ENCODE results near the gene EPB41L5.
"Not testable (repeated sequence)": the region's sequence is repeated elsewhere in the genome, so short reads cannot be mapped to it uniquely, and the experiment has no call there.

Gene EPB41L5

DNA sequence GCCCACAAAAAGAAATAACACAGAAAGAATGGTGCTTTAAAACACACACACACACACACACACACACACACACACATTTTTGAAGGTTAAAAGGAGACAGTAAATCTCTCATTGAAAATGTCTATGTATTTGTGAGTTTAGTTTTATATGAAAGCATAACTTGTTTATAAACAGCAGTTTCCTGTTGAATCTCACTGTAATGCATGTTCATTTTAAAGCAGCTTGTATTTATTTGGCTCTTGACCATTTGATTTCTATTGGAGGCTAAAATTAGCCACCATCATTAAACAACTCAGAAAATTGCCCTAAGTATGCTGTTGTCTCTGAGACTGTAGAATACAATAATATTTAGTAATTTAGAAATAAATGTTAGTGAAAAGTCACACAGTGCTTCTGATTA, 115.3 kb downstream of the EPB41L5 start:
- DNase-seq (ENCODE audit: extremely low spot score) = no peak
- POLR2A ChIA-PET = no interaction called here
- no peak for TF ChIP-seq ARNT (IDR thresholded peaks at IDR 0.05)
- TF ChIP-seq ELF4 (IDR thresholded peaks at IDR 0.05) = no peak
- no peak for TF ChIP-seq BHLHE40 (IDR thresholded peaks at IDR 0.05; ENCODE audit: borderline replicate concordance)
- TF ChIP-seq TARDBP (IDR thresholded peaks at IDR 0.05) = no peak
- no peak for TF ChIP-seq NFRKB (IDR thresholded peaks at IDR 0.05)
- no peak for TF ChIP-seq L3MBTL2 (conservative IDR thresholded peaks at IDR 0.05)
- TF ChIP-seq SP1 (IDR thresholded peaks at IDR 0.05) = no peak
- TF ChIP-seq CTBP1 (IDR thresholded peaks at IDR 0.05; ENCODE audit: borderline replicate concordance) = no peak
- no peak for TF ChIP-seq FOXM1 (IDR thresholded peaks at IDR 0.05; ENCODE audit: borderline replicate concordance)
- no peak for TF ChIP-seq FOXK2 (IDR thresholded peaks at IDR 0.05)
- TF ChIP-seq FOXA1 (IDR thresholded peaks at IDR 0.05) = no peak
- TF ChIP-seq, protein P1, sequence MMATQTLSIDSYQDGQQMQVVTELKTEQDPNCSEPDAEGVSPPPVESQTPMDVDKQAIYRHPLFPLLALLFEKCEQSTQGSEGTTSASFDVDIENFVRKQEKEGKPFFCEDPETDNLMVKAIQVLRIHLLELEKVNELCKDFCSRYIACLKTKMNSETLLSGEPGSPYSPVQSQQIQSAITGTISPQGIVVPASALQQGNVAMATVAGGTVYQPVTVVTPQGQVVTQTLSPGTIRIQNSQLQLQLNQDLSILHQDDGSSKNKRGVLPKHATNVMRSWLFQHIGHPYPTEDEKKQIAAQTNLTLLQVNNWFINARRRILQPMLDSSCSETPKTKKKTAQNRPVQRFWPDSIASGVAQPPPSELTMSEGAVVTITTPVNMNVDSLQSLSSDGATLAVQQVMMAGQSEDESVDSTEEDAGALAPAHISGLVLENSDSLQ (IDR thresholded peaks at IDR 0.05) = no peak
- TF ChIP-seq LEF1 (IDR thresholded peaks at IDR 0.05; ENCODE audit: borderline replicate concordance) = no peak
- no peak for TF ChIP-seq HDGF (IDR thresholded peaks at IDR 0.05; ENCODE audit: borderline replicate concordance)
- TF ChIP-seq SUZ12 (IDR thresholded peaks at IDR 0.05) = no peak
- TF ChIP-seq ZNF384 (IDR thresholded peaks at IDR 0.05) = no peak
- CTCF ChIA-PET = no interaction called here

DNA sequence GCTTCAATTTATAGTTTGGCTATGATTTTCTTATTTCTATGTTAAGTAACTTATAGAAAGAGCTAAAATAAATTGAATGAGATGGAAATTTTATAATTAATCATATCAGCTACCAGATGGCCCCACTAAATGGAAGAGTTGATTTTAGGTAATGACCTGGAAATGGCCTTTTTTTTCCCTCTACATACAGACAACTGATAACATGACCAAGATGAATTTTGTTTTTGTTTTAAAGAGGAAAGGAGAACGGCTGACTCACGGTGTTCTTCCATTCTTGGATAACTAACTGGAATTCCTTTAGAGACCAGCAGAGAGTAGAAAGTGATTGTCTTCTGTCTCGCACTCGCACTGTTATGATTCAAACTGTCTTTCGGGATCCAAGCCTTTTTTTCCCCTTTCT, 119.3 kb downstream of the EPB41L5 start:
- POLR2A ChIA-PET = no interaction called here
- no peak for DNase-seq (ENCODE audit: extremely low spot score)
- CTCF ChIA-PET = no interaction called here
- TF ChIP-seq NFRKB (IDR thresholded peaks at IDR 0.05) (no peak), ELF4 (IDR thresholded peaks at IDR 0.05) (no peak), ZNF384 (IDR thresholded peaks at IDR 0.05) (no peak), LEF1 (IDR thresholded peaks at IDR 0.05; ENCODE audit: borderline replicate concordance) (no peak), FOXA1 (IDR thresholded peaks at IDR 0.05) (no peak), TARDBP (IDR thresholded peaks at IDR 0.05) (no peak), SUZ12 (IDR thresholded peaks at IDR 0.05) (no peak), SP1 (IDR thresholded peaks at IDR 0.05) (no peak), HDGF (IDR thresholded peaks at IDR 0.05; ENCODE audit: borderline replicate concordance) (no peak), BHLHE40 (IDR thresholded peaks at IDR 0.05; ENCODE audit: borderline replicate concordance) (no peak), FOXM1 (IDR thresholded peaks at IDR 0.05; ENCODE audit: borderline replicate concordance) (no peak), ARNT (IDR thresholded peaks at IDR 0.05) (no peak), FOXK2 (IDR thresholded peaks at IDR 0.05) (no peak), CTBP1 (IDR thresholded peaks at IDR 0.05; ENCODE audit: borderline replicate concordance) (no peak)
- TF ChIP-seq, protein P1 (IDR thresholded peaks at IDR 0.05) = no peak

DNA sequence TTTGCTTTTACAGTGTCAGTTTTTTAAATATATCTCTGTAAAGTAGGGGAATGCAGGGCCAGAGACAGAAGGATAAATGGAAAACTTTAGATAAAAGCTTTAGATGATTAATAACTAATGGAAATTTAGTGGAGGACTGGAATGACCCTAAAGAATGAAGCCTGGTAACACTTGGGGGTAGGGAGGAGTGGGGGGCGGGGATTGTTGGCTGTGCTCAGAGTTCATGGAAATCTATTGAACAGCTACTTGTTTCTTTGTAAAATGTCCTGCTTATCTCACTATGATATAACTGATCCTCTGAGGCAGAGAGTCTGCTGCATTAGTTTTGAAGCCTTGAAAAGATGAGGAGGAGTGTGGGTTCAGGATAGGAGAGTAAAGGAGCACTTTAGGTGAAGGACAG, 119.8 kb downstream of the EPB41L5 start:
- ChIA-PET POLR2A (no interaction called here), CTCF (no interaction called here)
- TF ChIP-seq, protein P1 (IDR thresholded peaks at IDR 0.05) = no peak
- TF ChIP-seq BHLHE40 (IDR thresholded peaks at IDR 0.05; ENCODE audit: borderline replicate concordance) (no peak), SUZ12 (IDR thresholded peaks at IDR 0.05) (no peak), HDGF (IDR thresholded peaks at IDR 0.05; ENCODE audit: borderline replicate concordance) (no peak), ELF4 (IDR thresholded peaks at IDR 0.05) (no peak), L3MBTL2 (conservative IDR thresholded peaks at IDR 0.05) (no peak), FOXK2 (IDR thresholded peaks at IDR 0.05) (no peak), LEF1 (IDR thresholded peaks at IDR 0.05; ENCODE audit: borderline replicate concordance) (no peak), ARNT (IDR thresholded peaks at IDR 0.05) (no peak), CTBP1 (IDR thresholded peaks at IDR 0.05; ENCODE audit: borderline replicate concordance) (no peak), TARDBP (IDR thresholded peaks at IDR 0.05) (no peak), SP1 (IDR thresholded peaks at IDR 0.05) (no peak), FOXA1 (IDR thresholded peaks at IDR 0.05) (no peak), NFRKB (IDR thresholded peaks at IDR 0.05) (no peak), ZNF384 (IDR thresholded peaks at IDR 0.05) (no peak)

DNA sequence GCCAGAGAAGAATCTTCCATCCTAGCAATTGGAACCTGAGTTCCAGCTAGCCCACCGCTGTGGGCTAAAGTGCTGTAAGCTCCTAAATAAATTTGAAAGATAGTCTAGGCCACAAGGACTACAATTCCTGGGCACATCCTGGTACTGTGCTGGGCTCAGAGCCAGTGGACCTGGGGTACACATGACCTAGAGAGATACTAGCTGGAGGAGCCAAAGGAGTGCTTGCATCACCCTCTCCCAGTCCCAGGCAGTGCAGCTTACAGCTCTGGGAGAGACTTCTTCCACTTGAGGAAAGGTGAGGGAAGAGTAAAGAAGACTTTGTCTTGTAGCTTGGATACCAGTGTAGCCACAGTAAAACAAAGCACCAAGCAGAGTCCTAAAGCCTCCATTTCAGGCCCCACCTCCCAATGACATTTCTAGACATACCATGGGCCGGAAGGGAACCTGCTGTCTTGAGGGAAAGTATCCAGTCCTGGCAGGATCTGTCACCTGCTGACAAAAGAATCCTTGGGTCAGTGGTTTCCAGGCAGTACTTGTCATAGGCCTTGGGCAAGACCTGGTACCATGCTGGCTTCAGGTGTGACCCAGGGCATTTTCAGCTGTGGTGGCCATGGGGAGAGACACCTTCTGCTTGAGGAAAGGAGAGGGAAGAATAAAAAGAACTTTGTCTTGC, 120.8 kb downstream of the EPB41L5 start:
- POLR2A ChIA-PET = no interaction called here
- no peak for DNase-seq (ENCODE audit: extremely low spot score)
- CTCF ChIA-PET = no interaction called here
- no peak for TF ChIP-seq CTBP1 (IDR thresholded peaks at IDR 0.05; ENCODE audit: borderline replicate concordance)

More for the DNA sequence above, 119.8 kb downstream of the EPB41L5 start:
- DNase-seq (ENCODE audit: extremely low spot score) = no peak

DNA sequence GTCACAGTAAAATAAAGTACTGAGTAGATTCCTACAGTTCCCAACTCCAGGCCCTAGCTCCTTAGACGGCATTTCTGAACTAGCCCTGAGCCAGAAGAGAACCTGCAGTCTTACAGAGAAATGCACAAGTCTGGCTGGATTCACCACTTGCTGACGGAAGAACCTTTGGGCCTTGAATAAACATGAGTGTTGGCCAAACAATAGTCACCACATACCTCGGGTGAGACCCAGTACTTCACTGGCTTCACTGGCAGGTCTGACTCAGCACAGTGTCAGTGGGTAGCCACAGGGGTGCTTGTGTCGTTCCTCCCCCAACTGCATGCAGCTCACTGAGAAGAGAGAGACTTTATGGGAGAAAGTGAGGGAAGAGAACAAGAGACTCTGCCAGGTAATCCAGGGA, 121.4 kb downstream of the EPB41L5 start:
- TF ChIP-seq, protein P1 (IDR thresholded peaks at IDR 0.05) = no peak
- TF ChIP-seq FOXM1 (IDR thresholded peaks at IDR 0.05; ENCODE audit: borderline replicate concordance) (no peak), BHLHE40 (IDR thresholded peaks at IDR 0.05; ENCODE audit: borderline replicate concordance) (no peak), FOXK2 (IDR thresholded peaks at IDR 0.05) (no peak), ZNF384 (IDR thresholded peaks at IDR 0.05) (no peak), L3MBTL2 (conservative IDR thresholded peaks at IDR 0.05) (no peak), TARDBP (IDR thresholded peaks at IDR 0.05) (no peak), ARNT (IDR thresholded peaks at IDR 0.05) (no peak), FOXA1 (IDR thresholded peaks at IDR 0.05) (no peak), SP1 (IDR thresholded peaks at IDR 0.05) (no peak), LEF1 (IDR thresholded peaks at IDR 0.05; ENCODE audit: borderline replicate concordance) (no peak), CTBP1 (IDR thresholded peaks at IDR 0.05; ENCODE audit: borderline replicate concordance) (no peak), HDGF (IDR thresholded peaks at IDR 0.05; ENCODE audit: borderline replicate concordance) (no peak)
- no peak for DNase-seq (ENCODE audit: extremely low spot score)
- ChIA-PET POLR2A (no interaction called here), CTCF (no interaction called here)

DNA sequence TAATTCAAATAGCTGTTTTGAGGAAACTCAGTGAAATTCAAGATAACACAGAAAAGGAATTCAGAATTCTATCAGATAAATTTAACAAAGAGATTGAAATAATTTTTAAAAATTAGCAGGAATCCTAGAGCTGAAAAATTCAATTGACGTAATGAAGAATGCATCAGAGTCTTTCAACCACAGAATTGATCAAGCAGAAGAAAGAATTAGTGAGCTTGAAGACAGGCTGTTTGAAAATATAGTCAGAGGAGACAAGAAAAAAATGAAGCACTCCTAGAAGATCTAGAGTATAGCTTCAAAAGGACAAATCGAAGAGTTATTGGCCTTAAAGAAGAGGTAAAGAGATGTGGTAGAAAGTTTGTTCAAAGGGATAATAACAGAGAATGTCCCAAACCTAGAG, 122.1 kb downstream of the EPB41L5 start:
- POLR2A ChIA-PET; CTCF ChIA-PET; DNase-seq (ENCODE audit: extremely low spot score): not testable (repeated sequence)

All from HEK293T (cell line).